SW480 (cell line): ENCODE data around the gene UBE3D.
A peak's percentile ranks its signal among the peaks of the same experiment; 100 is the strongest.

Source experiments
- DNase-seq: peaks from one replicate; pipeline ENCODE4 v3.0.0-alpha.2; 2016; ENCODE audit warnings: low spot score

The UBE3D gene

GRCh38 chr6:83065511-83066192, at the start of gene UBE3D:
Gene UBE3D, minus strand, starts transcription at chr6:83065841. Its CDS starts 123 bp downstream, at chr6:83065718.
- peak; percentile 83 for DNase-seq

- no peak for DNase-seq
These were observed 48.5 kb upstream of the UBE3D start for GRCh38 chr6:83114164-83114563.

GRCh38 chr6:83113258-83113657, 47.6 kb upstream of the UBE3D start:
- DNase-seq: no peak

GRCh38 chr6:83108378-83108777, 42.7 kb upstream of the UBE3D start:
- no peak for DNase-seq

GRCh38 chr6:83098589-83098988, 32.9 kb upstream of the UBE3D start:
- DNase-seq: no peak

- DNase-seq: no peak
These were observed 32.0 kb upstream of the UBE3D start for GRCh38 chr6:83097675-83098074.

- no peak for DNase-seq
These were observed 31.6 kb upstream of the UBE3D start for GRCh38 chr6:83097204-83097603.

- DNase-seq: no peak
These were observed 31.1 kb upstream of the UBE3D start for GRCh38 chr6:83096791-83097190.

GRCh38 chr6:83092756-83093399, 27.2 kb upstream of the UBE3D start:
- no peak for DNase-seq

GRCh38 chr6:83086751-83087150, 21.1 kb upstream of the UBE3D start:
- no peak for DNase-seq

- DNase-seq: no peak
These were observed 17.8 kb upstream of the UBE3D start for GRCh38 chr6:83083476-83083875.

GRCh38 chr6:83073615-83074014, 8.0 kb upstream of the UBE3D start:
- DNase-seq: no peak

- DNase-seq: no peak
These were observed 7.1 kb upstream of the UBE3D start for GRCh38 chr6:83072726-83073125.

- DNase-seq: no peak
These were observed 6.1 kb upstream of the UBE3D start for GRCh38 chr6:83071707-83072106.

- DNase-seq: no peak
These were observed 5.4 kb upstream of the UBE3D start for GRCh38 chr6:83071023-83071422.

- no peak for DNase-seq
These were observed 4.0 kb upstream of the UBE3D start for GRCh38 chr6:83069633-83070032.

GRCh38 chr6:83068616-83069015, 3.0 kb upstream of the UBE3D start:
- DNase-seq: no peak

GRCh38 chr6:83067448-83068439, 2.1 kb upstream of the UBE3D start, which contains the start of gene DOP1A:
Gene DOP1A, plus strand, starts transcription at chr6:83067671. Its CDS starts 29,307 bp downstream, at chr6:83096978.
- peak; percentile 96 for DNase-seq

- DNase-seq: no peak
These were observed 3.4 kb downstream of the UBE3D start for GRCh38 chr6:83062225-83062624.

- no peak for DNase-seq
These were observed 4.5 kb downstream of the UBE3D start for GRCh38 chr6:83061190-83061589.

GRCh38 chr6:83057705-83058321, 7.8 kb downstream of the UBE3D start:
- peak; percentile 30 for DNase-seq

GRCh38 chr6:83055366-83055964, 10.2 kb downstream of the UBE3D start:
- peak; percentile 36 for DNase-seq
